T1000 (cell line): ENCODE measurements around the gene UBE3A.
"Not testable (repeated sequence)": the region's sequence is repeated elsewhere in the genome, so short reads cannot be mapped to it uniquely, and the experiment has no call there.

Experiments used
- DNase-seq: peaks from one replicate; lab custom pipeline; 2025; ENCODE audit warnings: mixed read lengths; lab: John Stamatoyannopoulos, UW

The UBE3A gene

GRCh38 chr15:25437777-25438600 is 835 bp downstream of the UBE3A start:
- peak; percentile 2 for DNase-seq

- no peak for DNase-seq
These were observed 2.1 kb downstream of the UBE3A start for GRCh38 chr15:25436707-25437106.

- DNase-seq: no peak
These were observed 3.2 kb downstream of the UBE3A start for GRCh38 chr15:25435474-25436243.

- DNase-seq: no peak
These were observed 5.5 kb downstream of the UBE3A start for GRCh38 chr15:25433118-25433865.

- DNase-seq: no peak
These were observed 6.8 kb downstream of the UBE3A start for GRCh38 chr15:25431836-25432561.

- DNase-seq: no peak
These were observed 11.0 kb downstream of the UBE3A start for GRCh38 chr15:25427861-25428260.

- DNase-seq: no peak
These were observed 11.8 kb downstream of the UBE3A start for GRCh38 chr15:25426896-25427610.

- no peak for DNase-seq
These were observed 14.8 kb downstream of the UBE3A start for GRCh38 chr15:25424073-25424472.

- DNase-seq: no peak
These were observed 16.8 kb downstream of the UBE3A start for GRCh38 chr15:25422021-25422420.

GRCh38 chr15:25418202-25418601 is 20.6 kb downstream of the UBE3A start:
- DNase-seq: no peak

- DNase-seq: no peak
These were observed 21.2 kb downstream of the UBE3A start for GRCh38 chr15:25417604-25418003.

- DNase-seq: no peak
These were observed 22.1 kb downstream of the UBE3A start for GRCh38 chr15:25416693-25417092.

GRCh38 chr15:25415707-25416106 is 23.1 kb downstream of the UBE3A start:
- no peak for DNase-seq

- DNase-seq: no peak
These were observed 23.6 kb downstream of the UBE3A start for GRCh38 chr15:25415217-25415616.

- no peak for DNase-seq
These were observed 28.2 kb downstream of the UBE3A start for GRCh38 chr15:25410649-25411048.

- not testable (repeated sequence) for DNase-seq
These were observed 29.1 kb downstream of the UBE3A start for GRCh38 chr15:25409731-25410130.

GRCh38 chr15:25408929-25409328 is 29.9 kb downstream of the UBE3A start:
- no peak for DNase-seq

- no peak for DNase-seq
These were observed 30.4 kb downstream of the UBE3A start for GRCh38 chr15:25408428-25408827.

GRCh38 chr15:25407950-25408349 is 30.9 kb downstream of the UBE3A start:
- no peak for DNase-seq

- no peak for DNase-seq
These were observed 32.0 kb downstream of the UBE3A start for GRCh38 chr15:25406846-25407245.

GRCh38 chr15:25406261-25406660 is 32.6 kb downstream of the UBE3A start:
- no peak for DNase-seq
